Lower leg skin (tissue), 3 donors: ENCODE results near the gene ARHGEF12.

Experiments
- POLR2A ChIP-seq, 2 donors: fragments of 450-650 bp; IDR thresholded peaks; one replicate each; pipeline ENCODE4 v1.6.1; 2016 to 2017; ENCODE audit warnings: antibody characterized with exemption in 2 of 2, mild to moderate bottlenecking in 1 of 2, moderate library complexity in 1 of 2
- TF ChIP-seq, protein P1 (sequence below), 3 donors: fragments of 450-650 bp; IDR thresholded peaks; one replicate each; pipeline ENCODE4 v1.5.1; 2016; ENCODE audit warnings: antibody characterized with exemption in 3 of 3, mild to moderate bottlenecking in 3 of 3, moderate library complexity in 2 of 3

DNA sequence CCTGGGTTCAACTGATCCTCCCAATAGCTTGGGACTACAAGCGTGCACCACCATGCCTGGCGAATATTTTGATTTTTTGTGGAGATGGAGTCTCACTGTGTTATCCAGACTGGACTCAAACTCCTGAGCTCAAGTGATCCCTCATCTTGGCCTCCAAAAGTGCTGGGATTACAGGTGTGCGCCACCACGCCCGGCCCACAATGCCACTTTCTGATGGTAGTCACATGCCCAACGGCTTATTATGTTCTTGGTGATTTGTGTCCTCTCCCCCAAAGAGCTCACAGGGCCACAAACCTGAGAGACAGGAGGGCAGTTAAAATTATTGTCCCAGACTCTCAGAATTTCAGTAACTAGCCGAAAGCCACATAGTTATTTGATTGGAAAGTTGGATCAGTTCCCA, 185.0 kb downstream of the ARHGEF12 start:
- TF ChIP-seq, protein P1, sequence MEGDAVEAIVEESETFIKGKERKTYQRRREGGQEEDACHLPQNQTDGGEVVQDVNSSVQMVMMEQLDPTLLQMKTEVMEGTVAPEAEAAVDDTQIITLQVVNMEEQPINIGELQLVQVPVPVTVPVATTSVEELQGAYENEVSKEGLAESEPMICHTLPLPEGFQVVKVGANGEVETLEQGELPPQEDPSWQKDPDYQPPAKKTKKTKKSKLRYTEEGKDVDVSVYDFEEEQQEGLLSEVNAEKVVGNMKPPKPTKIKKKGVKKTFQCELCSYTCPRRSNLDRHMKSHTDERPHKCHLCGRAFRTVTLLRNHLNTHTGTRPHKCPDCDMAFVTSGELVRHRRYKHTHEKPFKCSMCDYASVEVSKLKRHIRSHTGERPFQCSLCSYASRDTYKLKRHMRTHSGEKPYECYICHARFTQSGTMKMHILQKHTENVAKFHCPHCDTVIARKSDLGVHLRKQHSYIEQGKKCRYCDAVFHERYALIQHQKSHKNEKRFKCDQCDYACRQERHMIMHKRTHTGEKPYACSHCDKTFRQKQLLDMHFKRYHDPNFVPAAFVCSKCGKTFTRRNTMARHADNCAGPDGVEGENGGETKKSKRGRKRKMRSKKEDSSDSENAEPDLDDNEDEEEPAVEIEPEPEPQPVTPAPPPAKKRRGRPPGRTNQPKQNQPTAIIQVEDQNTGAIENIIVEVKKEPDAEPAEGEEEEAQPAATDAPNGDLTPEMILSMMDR (IDR thresholded peaks at IDR 0.05), result no peak
- no peak for TF ChIP-seq POLR2A (IDR thresholded peaks at IDR 0.05)
